Esophagus squamous epithelium (tissue), 4 donors: ENCODE measurements around the gene OR6S1.

ENCODE experiments used
- CTCF ChIP-seq, 6 experiments: fragments of 450-650 bp in 4 of 6; fragments of 200-600 bp in 2 of 6; sonication (generic) in 2 of 6; IDR thresholded peaks; one replicate each; pipeline ENCODE4 v1.5.1; 2016 to 2019; ENCODE audit warnings: antibody characterized with exemption in 6 of 6, mild to moderate bottlenecking in 4 of 6, moderate library complexity in 4 of 6
- POLR2A ChIP-seq, 4 donors: fragments of 450-650 bp; IDR thresholded peaks; one replicate each; pipeline ENCODE4 v1.6.1; 2017; ENCODE audit warnings: antibody characterized with exemption in 4 of 4, mild to moderate bottlenecking in 4 of 4, moderate library complexity in 3 of 4

DNA sequence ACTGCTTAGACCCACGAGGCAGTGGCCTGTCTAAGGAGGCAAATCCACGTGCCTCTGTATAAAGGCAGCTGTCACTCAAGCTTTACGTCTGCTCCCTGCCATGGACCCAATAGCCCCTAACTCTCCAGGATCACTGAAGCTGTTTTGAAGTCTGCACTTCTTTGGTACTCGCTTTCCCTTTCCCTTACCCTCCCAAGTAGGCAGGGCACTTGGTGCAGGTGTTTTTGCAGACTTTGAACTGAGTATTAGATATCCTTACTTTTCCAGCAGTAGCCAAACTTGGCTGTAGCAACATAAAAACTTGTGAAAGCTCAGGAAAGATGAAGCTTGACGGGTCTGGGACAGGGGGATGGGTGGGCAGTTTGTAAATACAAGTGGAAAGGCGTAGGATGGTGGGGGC, 17.8 kb upstream of the OR6S1 start:
- TF ChIP-seq POLR2A (IDR thresholded peaks at IDR 0.05) (no peak), CTCF (IDR thresholded peaks at IDR 0.05) (no peak)
